Suprapubic skin (tissue), 4 donors: Measurements from ENCODE around the gene PRSS1. TPM values are rescaled to one million over a fixed set of nuclear protein-coding genes. Genes with fewer than 3 reads are reported as not detected.

Source experiments
- DNase-seq, 2 donors: peaks; one replicate each; pipeline ENCODE4 v3.0.0-alpha.2; 2019; ENCODE audit warnings: low spot score in 2 of 2
- H3K27ac ChIP-seq: fragments of 200-600 bp; sonication (generic); one replicate; pipeline ENCODE4 v1.5.1; 2019
- H3K27me3 ChIP-seq: fragments of 200-600 bp; sonication (generic); one replicate; pipeline ENCODE4 v1.5.1; 2019
- H3K36me3 ChIP-seq: fragments of 200-600 bp; sonication (generic); one replicate; pipeline ENCODE4 v1.5.1; 2019
- H3K4me1 ChIP-seq: fragments of 200-600 bp; sonication (generic); one replicate; pipeline ENCODE4 v1.5.1; 2019
- H3K4me3 ChIP-seq: fragments of 200-600 bp; sonication (generic); one replicate; pipeline ENCODE4 v1.5.1; 2019; ENCODE audit warnings: mild to moderate bottlenecking
- H3K9me3 ChIP-seq: fragments of 200-600 bp; sonication (generic); one replicate; pipeline ENCODE4 v1.5.1; 2019
- EP300 ChIP-seq: sonication (generic); formaldehyde crosslinking; IDR thresholded peaks from one replicate; pipeline ENCODE4 v1.6.1; 2017; ENCODE audit warnings: antibody characterized with exemption
- POLR2A ChIP-seq, 2 donors: fragments of 450-650 bp; IDR thresholded peaks; one replicate each; pipeline ENCODE4 v1.6.1; 2017; ENCODE audit warnings: antibody characterized with exemption in 2 of 2, mild to moderate bottlenecking in 2 of 2, moderate library complexity in 2 of 2
- POLR2AphosphoS5 ChIP-seq, 3 donors: sonication (generic); formaldehyde crosslinking; IDR thresholded peaks; one replicate each; pipeline ENCODE4 v1.6.1; 2017; ENCODE audit warnings: antibody characterized with exemption in 3 of 3
- WGBS: methylation state at CpG from one replicate; pipeline ENCODE4 v1.1.5; 2018; 5-methylcytosine and 5-hydroxymethylcytosine counted together
- total RNA-seq, 4 donors: library from RNA; depleted of rRNA; stranded (reverse); fragments of >200 nt; gene quantifications; one replicate each; pipeline ENCODE4 v1.1.0, GENCODE V29; 2016
- TF ChIP-seq, protein P1 (sequence below), 2 donors: fragments of 200-600 bp in 1 of 2; fragments of 450-650 bp in 1 of 2; sonication (generic) in 1 of 2; IDR thresholded peaks; one replicate each; pipeline ENCODE4 v1.5.1; 2016 to 2019; ENCODE audit warnings: antibody characterized with exemption in 2 of 2, mild to moderate bottlenecking in 1 of 2, moderate library complexity in 1 of 2

Gene PRSS1
- total RNA-seq, 4 donors from 2014 or later: not detected

DNA sequence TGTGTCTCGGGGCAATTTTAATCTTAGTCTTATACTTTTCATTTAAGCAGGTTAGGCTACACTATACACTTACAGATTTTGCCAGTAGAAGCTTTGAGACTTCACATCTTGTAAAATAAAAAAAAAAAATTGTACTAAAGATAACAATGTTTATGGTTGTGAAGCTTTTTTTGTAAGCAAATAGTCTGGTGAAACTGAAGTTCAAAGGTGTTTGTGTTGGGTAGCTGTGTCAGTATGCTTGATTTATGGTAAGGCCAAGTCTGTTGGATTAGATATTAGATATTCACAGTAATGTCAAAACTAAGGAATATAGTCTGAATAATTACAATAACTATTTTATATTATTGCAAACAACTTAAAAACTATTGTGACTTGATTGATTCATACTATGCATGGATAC lies 31.0 kb upstream of the PRSS1 start:
- TF ChIP-seq POLR2AphosphoS5 (IDR thresholded peaks at IDR 0.05) (no peak), POLR2A (IDR thresholded peaks at IDR 0.05) (no peak), EP300 (no peak)
- TF ChIP-seq, protein P1, sequence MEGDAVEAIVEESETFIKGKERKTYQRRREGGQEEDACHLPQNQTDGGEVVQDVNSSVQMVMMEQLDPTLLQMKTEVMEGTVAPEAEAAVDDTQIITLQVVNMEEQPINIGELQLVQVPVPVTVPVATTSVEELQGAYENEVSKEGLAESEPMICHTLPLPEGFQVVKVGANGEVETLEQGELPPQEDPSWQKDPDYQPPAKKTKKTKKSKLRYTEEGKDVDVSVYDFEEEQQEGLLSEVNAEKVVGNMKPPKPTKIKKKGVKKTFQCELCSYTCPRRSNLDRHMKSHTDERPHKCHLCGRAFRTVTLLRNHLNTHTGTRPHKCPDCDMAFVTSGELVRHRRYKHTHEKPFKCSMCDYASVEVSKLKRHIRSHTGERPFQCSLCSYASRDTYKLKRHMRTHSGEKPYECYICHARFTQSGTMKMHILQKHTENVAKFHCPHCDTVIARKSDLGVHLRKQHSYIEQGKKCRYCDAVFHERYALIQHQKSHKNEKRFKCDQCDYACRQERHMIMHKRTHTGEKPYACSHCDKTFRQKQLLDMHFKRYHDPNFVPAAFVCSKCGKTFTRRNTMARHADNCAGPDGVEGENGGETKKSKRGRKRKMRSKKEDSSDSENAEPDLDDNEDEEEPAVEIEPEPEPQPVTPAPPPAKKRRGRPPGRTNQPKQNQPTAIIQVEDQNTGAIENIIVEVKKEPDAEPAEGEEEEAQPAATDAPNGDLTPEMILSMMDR (IDR thresholded peaks at IDR 0.05): no peak
- Histone ChIP-seq H3K27ac (no peak overlapping the region), H3K4me3 (no peak overlapping the region), H3K36me3 (no peaks in the 10 kb centered on the region), H3K4me1 (no peaks in the 10 kb centered on the region), H3K27me3 (no peaks in the 10 kb centered on the region), H3K9me3 (no peaks in the 10 kb centered on the region)
- no peak for DNase-seq
- 74% methylated on average over 1 of the region's 1 CpG for WGBS

DNA sequence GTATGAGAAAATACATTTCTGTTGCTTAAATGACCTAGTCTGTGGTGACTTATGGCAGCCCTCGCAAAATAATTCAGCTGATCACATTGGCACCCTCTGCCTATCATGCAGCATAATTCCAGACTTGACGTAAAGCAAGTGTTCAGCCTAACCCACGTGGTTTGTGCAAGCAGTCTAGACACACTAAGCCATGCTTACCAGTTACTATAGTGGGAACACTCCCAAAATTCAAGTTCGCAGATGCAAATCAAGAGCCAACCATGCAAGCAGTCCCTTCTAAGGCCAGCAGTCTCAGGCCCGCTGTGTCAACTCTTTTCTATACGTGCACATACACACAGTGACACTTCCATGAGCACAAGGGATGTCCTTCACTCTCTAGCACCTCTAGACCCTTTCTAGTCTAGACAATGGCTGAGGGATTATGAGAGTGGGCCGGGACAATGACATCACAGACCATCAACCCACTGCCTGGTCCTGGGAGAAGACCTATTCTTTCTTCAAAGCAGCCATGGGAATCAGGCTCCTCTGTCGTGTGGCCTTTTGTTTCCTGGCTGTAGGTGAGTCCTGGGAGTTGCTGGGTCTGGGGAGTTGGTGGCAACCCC lies 29.0 kb upstream of the PRSS1 start:
- 90% methylated on average over 8 of the region's 8 CpGs for WGBS
- no peaks in the 10 kb centered on the region for H3K9me3 ChIP-seq
- no peaks in the 10 kb centered on the region for H3K27me3 ChIP-seq
- H3K4me3 ChIP-seq: no peak overlapping the region
- H3K36me3 ChIP-seq: no peaks in the 10 kb centered on the region
- no peak for TF ChIP-seq POLR2A (IDR thresholded peaks at IDR 0.05)
- TF ChIP-seq, protein P1 (IDR thresholded peaks at IDR 0.05): no peak
- TF ChIP-seq EP300: no peak
- no peak for TF ChIP-seq POLR2AphosphoS5 (IDR thresholded peaks at IDR 0.05)
- no peak overlapping the region for H3K27ac ChIP-seq
- DNase-seq: no peak
- no peaks in the 10 kb centered on the region for H3K4me1 ChIP-seq

DNA sequence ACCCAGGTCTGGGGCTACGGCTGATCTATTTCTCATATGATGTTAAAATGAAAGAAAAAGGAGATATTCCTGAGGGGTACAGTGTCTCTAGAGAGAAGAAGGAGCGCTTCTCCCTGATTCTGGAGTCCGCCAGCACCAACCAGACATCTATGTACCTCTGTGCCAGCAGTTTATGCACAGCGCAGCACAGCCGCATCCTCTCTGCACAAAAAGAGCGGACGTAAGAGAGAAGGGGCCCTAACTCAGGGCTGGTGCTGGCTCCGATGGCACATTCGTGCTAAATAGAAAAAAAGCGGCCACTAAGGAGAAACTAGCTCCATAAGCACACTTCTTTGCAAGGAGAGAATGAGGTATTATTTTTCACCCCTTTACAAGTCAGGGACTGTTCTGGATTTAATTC lies 28.3 kb upstream of the PRSS1 start:
- no peak overlapping the region for H3K27ac ChIP-seq
- no peaks in the 10 kb centered on the region for H3K36me3 ChIP-seq
- H3K27me3 ChIP-seq: no peaks in the 10 kb centered on the region
- 91% methylated on average over 10 of the region's 10 CpGs for WGBS
- H3K4me1 ChIP-seq: no peaks in the 10 kb centered on the region
- DNase-seq: no peak
- no peaks in the 10 kb centered on the region for H3K9me3 ChIP-seq
- H3K4me3 ChIP-seq: no peak overlapping the region
- TF ChIP-seq POLR2A (IDR thresholded peaks at IDR 0.05) (no peak), EP300 (no peak)

DNA sequence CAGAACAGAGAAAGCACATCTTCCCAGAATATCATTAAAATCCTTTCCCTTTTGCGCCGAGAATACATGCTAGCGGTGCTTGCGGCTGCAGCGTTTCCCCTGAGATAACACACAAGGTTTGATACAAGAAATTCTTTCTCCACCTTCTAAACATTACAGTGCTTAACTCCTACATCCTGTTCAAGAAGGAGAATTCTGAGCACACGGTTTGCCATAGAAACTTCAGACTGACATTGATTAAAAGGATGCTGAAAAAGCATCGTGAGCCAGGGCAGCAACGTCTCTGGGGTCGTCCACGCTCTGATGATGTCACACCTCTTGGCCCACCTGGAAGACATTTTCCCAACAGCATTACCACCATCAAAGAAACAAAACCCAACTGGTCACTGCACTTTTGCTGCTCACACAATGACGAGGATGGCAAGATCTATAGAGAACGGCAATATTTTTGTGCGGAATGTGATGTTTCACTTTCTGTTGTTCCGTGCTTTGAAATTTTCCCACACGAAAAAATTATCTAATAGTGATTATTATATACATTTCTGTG lies 27.0 kb upstream of the PRSS1 start:
- 76% methylated on average over 15 of the region's 15 CpGs for WGBS
- Histone ChIP-seq H3K27ac (no peak overlapping the region), H3K27me3 (peaks cover 6% of the 10 kb centered on the region), H3K9me3 (no peaks in the 10 kb centered on the region), H3K4me3 (no peak overlapping the region), H3K4me1 (no peaks in the 10 kb centered on the region), H3K36me3 (no peaks in the 10 kb centered on the region)
- DNase-seq: no peak
- TF ChIP-seq, protein P1 (IDR thresholded peaks at IDR 0.05): no peak
- no peak for TF ChIP-seq POLR2A (IDR thresholded peaks at IDR 0.05)
- no peak for TF ChIP-seq EP300
- no peak for TF ChIP-seq POLR2AphosphoS5 (IDR thresholded peaks at IDR 0.05)

DNA sequence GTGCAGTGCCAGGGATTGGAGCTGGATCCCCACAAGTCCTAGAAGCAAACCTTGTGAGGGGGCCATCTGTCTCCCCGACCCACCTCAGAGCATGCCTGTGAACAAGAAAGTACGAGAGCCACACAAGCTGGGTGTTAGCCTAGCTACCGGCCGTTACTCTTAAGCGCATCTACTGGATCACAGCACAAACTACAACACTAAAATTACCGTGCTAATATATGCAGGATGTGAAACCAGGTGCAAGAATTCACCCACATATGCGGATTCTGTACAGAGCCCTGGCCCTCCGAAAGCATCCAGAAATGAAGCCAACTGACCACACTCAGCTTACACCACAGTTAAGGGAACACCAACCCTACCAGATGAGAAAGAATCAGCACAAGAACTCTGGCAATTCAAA lies 16.0 kb upstream of the PRSS1 start:
- DNase-seq: no peak
- Histone ChIP-seq H3K9me3 (no peaks in the 10 kb centered on the region), H3K27ac (no peak overlapping the region), H3K36me3 (no peaks in the 10 kb centered on the region), H3K4me3 (no peak overlapping the region), H3K27me3 (no peaks in the 10 kb centered on the region), H3K4me1 (no peaks in the 10 kb centered on the region)
- WGBS: 90% methylated on average over 8 of the region's 8 CpGs
- TF ChIP-seq, protein P1 (IDR thresholded peaks at IDR 0.05): no peak
- no peak for TF ChIP-seq POLR2A (IDR thresholded peaks at IDR 0.05)
- no peak for TF ChIP-seq EP300
- no peak for TF ChIP-seq POLR2AphosphoS5 (IDR thresholded peaks at IDR 0.05)
